ENCODE measurements around the gene LSM4.

The LSM4 gene

GRCh38 chr19:18344582-18344950, 21.7 kb upstream of the LSM4 start:
- Mint-ChIP-seq H3K36me3 (ENCODE audit: low read depth) (peaks cover 7% of the 10 kb centered on the region), H3K4me1 (peaks cover 18% of the 10 kb centered on the region), H3K27me3 (ENCODE audit: low read depth) (no peaks in the 10 kb centered on the region), H3K27ac (peak overlapping the region; percentile 54 to 87 (median 77)), H3K9me3 (no peaks in the 10 kb centered on the region), H3K4me3 (peak overlapping the region in 2 of 3 experiments; percentile 66 to 67)
- no peak for TF ChIP-seq CTCF (IDR thresholded peaks at IDR 0.05; ENCODE audit: unreplicated experiment in 3 of 3)

- Mint-ChIP-seq H3K27ac (peak overlapping the region in 2 of 3 experiments; percentile 51 to 65), H3K4me1 (peaks cover 20% of the 10 kb centered on the region), H3K9me3 (no peaks in the 10 kb centered on the region), H3K27me3 (ENCODE audit: low read depth) (peaks cover 2% of the 10 kb centered on the region), H3K36me3 (ENCODE audit: low read depth) (peaks cover 7% of the 10 kb centered on the region), H3K4me3 (peak overlapping the region; percentile 74 to 84 (median 75))
- TF ChIP-seq CTCF (IDR thresholded peaks at IDR 0.05; ENCODE audit: unreplicated experiment in 3 of 3), result no peak
Measured at GRCh38 chr19:18342090-18342632, 19.3 kb upstream of the LSM4 start.

- peaks cover 16% of the 10 kb centered on the region for H3K4me1 Mint-ChIP-seq
- H3K36me3 Mint-ChIP-seq (ENCODE audit: low read depth), result peaks cover 4% of the 10 kb centered on the region
- no peaks in the 10 kb centered on the region for H3K9me3 Mint-ChIP-seq
- peaks cover 4% of the 10 kb centered on the region for H3K27me3 Mint-ChIP-seq (ENCODE audit: low read depth)
- H3K27ac Mint-ChIP-seq, result peak overlapping the region in 2 of 3 experiments; percentile 10 to 20
- H3K4me3 Mint-ChIP-seq, result peak overlapping the region; percentile 74 to 84 (median 75)
- TF ChIP-seq CTCF (IDR thresholded peaks at IDR 0.05; ENCODE audit: unreplicated experiment in 3 of 3), result no peak
Measured at GRCh38 chr19:18340990-18341868, 18.4 kb upstream of the LSM4 start.

- no peak for TF ChIP-seq CTCF (IDR thresholded peaks at IDR 0.05; ENCODE audit: unreplicated experiment in 3 of 3)
- H3K4me3 Mint-ChIP-seq, result peak within 1 kb of the TSS; percentile 92 to 97 (median 96)
- H3K27me3 Mint-ChIP-seq (ENCODE audit: low read depth), result peaks cover 4% of the 10 kb centered on the region
- peak within 1 kb of the TSS; percentile 28 to 84 (median 77) for H3K27ac Mint-ChIP-seq
- no peaks in the 10 kb centered on the region for H3K9me3 Mint-ChIP-seq
- peaks cover 15% of the 10 kb centered on the region for H3K4me1 Mint-ChIP-seq
- peaks cover 4% of the 10 kb centered on the region for H3K36me3 Mint-ChIP-seq (ENCODE audit: low read depth)
Measured at GRCh38 chr19:18340190-18340989, 17.5 kb upstream of the LSM4 start, which contains the start of gene PGPEP1. TSS of gene PGPEP1 (plus strand) at chr19:18340598. CDS start at chr19:18340682, 84 bp downstream.

GRCh38 chr19:18339723-18340122, 16.8 kb upstream of the LSM4 start:
- TF ChIP-seq CTCF (IDR thresholded peaks at IDR 0.05; ENCODE audit: unreplicated experiment in 3 of 3), result no peak
- H3K9me3 Mint-ChIP-seq, result no peaks in the 10 kb centered on the region
- H3K27ac Mint-ChIP-seq, result peak overlapping the region; percentile 28 to 84 (median 77)
- peak overlapping the region; percentile 92 to 97 (median 96) for H3K4me3 Mint-ChIP-seq
- H3K36me3 Mint-ChIP-seq (ENCODE audit: low read depth), result peaks cover 4% of the 10 kb centered on the region
- peaks cover 4% of the 10 kb centered on the region for H3K27me3 Mint-ChIP-seq (ENCODE audit: low read depth)
- peaks cover 15% of the 10 kb centered on the region for H3K4me1 Mint-ChIP-seq

Measured in nephron (organoid).